ENCODE results near the gene TRIM21.

DNA sequence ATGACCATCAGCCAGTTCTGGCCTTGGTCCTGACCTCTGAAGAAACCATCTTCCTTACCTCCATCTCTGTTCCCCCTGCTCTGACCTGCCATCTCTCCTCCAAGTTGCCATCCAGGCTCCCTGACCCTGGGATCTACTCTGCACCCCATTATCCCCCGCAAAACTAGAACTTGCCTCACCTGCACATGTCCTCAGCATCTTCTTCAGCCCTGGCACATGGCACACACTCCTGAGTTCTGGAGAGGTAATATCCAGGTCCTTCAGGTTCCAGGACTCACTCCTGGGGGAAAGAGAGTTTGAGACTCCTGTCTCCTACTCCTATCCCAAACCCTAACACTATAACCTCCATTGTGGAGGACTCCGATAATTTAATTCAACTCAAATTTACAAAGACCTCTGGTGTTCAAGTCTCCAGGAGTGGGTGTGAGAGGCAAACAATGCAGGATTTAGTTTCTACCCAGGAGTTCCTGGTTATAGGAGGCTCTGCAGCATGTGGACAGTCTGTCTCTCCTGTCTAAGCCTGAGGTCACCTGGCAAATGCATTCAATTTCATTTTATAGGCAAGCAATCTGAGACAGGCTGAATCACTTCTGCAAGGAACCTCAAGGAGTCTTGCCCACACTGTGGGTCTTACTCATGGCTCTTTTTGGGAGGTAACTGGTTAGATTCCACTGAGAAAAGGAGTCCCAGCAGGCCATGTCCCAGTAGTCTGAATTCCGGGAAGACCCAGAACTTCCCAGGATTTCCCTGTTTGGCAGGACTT lies 7.3 kb downstream of the TRIM21 start:
- no peak for TF ChIP-seq CTCF (IDR thresholded peaks at IDR 0.05; ENCODE audit: low read length)
- TF ChIP-seq EZH2phosphoT487 (IDR thresholded peaks at IDR 0.05; ENCODE audit: low read length), result no peak
- TF ChIP-seq EZH2 (optimal IDR thresholded peaks at IDR 0.05; ENCODE audit: low read depth, low read length), result no peak
